GM18508 (cell line): ENCODE results near the gene FRMD4A.

Experiments used
- ATAC-seq: cut with Tn5 transposase; IDR thresholded peaks from one replicate; pipeline ENCODE4 v1.9.1; 2021; ENCODE audit warnings: moderate number of reproducible peaks; ENCODE audit not compliant: insufficient read depth, unreplicated experiment

FRMD4A gene

GRCh38 chr10:13750299-13751190 is 580.2 kb downstream of the FRMD4A start:
- ATAC-seq: no peak

DNA sequence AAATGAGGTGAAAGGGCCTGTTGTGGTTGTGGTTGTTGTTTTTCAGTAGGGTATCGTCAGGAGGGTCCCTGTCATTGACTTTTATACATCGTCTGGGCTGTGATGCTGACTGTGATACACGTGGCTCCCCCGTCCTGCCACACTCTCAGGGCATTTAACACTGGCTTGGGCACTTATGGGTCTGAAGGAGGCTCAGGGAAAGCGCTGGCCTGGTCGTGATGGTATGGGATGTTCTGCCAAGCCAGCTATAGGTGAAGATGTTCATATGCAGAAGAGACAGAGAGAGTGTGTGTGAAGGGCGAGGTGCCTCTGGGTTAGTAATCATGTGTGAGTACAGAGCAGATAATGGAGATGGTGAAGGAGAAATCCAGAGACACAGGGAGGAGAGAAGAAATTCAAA is 585.5 kb downstream of the FRMD4A start:
- no peak for ATAC-seq

GRCh38 chr10:13743963-13744362 is 586.8 kb downstream of the FRMD4A start:
- ATAC-seq: no peak

- ATAC-seq: no peak
Observed at GRCh38 chr10:13743101-13743693, 587.5 kb downstream of the FRMD4A start.

DNA sequence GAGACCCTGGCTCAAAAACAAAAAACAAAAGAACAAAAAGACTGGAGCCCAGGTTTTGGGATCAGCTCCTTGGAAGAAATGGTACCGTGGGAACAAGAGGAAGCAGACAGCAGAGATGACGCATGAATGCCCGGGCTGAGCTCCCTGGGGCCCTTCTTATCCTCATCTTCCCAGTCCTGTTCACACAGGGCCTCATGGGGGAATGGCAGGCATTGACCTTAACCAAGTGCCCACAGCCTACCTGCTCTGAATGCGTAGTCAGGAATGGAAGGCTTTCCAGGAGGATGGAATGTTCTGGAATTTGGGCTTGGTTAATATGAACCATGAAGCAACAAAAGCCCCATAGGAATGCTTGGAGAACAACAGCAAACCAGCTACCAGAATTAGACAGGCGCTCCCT is 589.3 kb downstream of the FRMD4A start:
- no peak for ATAC-seq

- no peak for ATAC-seq
Observed at GRCh38 chr10:13740461-13740860, 590.3 kb downstream of the FRMD4A start.

DNA sequence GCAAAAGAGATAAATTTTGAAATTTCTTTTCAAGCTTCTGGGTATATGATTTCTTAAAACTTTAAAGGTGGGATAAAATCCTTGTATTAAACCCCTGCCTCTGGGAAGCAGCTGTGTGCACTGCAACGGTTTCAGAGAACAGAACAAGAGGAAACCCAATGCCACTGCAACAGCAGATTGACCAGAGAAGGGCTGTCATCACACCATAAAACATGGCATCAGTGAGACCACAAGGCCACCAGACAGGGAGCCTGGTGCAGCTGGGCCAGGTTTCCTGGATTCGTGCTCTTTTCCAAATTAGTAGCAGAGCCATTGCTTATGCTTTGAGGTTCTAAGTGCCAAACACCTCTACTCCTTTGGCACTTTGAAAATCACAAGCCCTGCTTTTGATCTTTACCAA is 591.5 kb downstream of the FRMD4A start:
- ATAC-seq: no peak

- no peak for ATAC-seq
Observed at GRCh38 chr10:13736506-13736905, 594.2 kb downstream of the FRMD4A start.

DNA sequence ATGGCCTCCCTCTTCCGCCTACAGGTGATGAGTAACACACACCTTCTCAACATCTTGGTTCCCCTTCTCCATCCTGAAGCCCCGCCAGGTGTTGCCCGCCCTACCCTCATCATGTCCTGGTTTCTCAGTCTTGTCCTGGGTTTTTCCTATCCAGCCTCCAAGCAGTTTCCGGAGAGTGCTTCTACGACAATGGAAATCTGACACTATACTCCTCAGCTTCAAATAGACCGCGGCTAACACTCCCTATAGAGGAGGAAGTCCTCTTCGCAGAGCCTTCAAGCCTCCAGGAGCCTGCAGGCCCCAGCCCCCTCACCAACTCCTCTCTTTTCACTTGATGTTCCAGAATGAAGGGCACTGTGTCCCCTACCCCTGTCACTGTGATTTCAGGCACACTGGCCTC is 596.6 kb downstream of the FRMD4A start:
- no peak for ATAC-seq

GRCh38 chr10:13733071-13733470 is 597.7 kb downstream of the FRMD4A start:
- no peak for ATAC-seq

GRCh38 chr10:13732465-13732881 is 598.3 kb downstream of the FRMD4A start:
- no peak for ATAC-seq

- ATAC-seq: no peak
Observed at GRCh38 chr10:13731799-13732198, 598.9 kb downstream of the FRMD4A start.

GRCh38 chr10:13730956-13731355 is 599.8 kb downstream of the FRMD4A start:
- no peak for ATAC-seq

- no peak for ATAC-seq
Observed at GRCh38 chr10:13730306-13730652, 600.4 kb downstream of the FRMD4A start.

DNA sequence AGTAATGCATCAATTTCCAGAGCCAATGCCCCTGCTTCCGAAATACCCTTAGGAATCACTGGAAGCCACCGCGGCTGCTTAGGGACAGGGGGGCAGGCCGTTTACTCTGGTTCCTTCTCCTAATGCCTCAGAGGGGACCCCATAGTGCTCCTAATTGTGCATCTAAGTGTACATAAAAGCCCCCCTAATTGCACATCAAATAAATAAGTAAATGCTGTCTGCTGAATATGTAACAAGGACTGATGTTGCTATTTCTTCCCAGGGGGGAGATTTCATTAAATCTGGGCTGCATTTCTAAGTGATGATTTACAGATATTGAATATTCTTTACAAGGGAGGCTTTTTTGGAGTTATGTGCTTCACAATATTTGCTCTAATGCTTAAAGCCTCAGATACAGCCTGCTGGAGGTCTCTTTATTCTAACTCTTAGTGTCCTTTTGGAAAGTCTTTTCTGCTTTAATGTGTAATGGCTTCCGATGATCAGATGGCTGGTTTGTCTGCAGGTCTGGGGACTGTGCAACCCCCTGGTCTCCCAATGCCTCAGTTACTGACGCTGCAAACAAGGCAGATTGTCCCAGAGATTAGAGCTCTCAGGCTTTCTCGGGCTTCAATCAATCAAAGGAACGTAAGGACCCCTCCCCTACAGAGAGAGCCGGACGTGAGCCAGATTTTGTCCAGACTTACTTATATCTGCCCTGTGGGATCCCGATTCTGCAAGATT is 601.0 kb downstream of the FRMD4A start:
- ATAC-seq: no peak

GRCh38 chr10:13728898-13729535 is 601.7 kb downstream of the FRMD4A start:
- ATAC-seq: no peak

DNA sequence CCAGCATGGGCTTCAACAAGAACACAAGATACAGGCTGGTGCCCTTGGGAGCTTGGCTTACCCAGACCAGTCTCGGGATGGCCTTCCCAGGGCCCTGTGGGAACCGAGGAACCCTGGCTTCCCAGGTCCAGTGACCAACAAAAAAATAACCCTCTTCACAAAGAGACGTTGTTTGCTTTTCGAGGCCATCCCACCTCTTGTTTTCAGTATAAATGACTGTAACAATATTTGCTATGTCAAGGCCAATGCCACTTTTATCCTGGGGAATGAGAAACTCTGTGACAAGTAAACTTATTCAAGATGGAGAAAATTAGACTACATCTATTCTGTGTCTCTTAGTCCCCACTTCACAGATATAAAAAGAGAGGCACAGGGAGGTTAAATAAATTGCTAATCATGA is 605.1 kb downstream of the FRMD4A start:
- no peak for ATAC-seq

DNA sequence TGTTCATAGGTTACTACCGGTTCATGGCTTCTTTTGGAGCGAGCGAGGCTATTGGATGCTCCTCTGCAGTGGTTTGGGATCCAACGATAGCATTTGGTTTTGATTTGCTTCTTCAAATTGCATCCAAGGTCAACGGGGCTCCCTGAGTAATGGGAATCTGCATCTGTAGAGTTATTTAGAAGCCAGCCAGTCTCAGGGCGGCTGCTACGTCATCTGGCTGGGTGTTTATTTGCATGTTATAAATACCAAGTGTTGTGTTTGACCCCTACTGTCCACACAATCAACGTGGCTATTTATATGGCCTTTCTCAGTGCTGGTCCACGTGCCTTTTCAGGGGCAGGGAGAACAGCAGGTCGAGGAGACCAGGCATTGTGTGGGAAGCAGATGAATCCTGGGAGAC is 606.2 kb downstream of the FRMD4A start:
- ATAC-seq: no peak

- ATAC-seq: no peak
Observed at GRCh38 chr10:13722747-13723653, 607.7 kb downstream of the FRMD4A start.

- no peak for ATAC-seq
Observed at GRCh38 chr10:13721486-13721885, 609.2 kb downstream of the FRMD4A start.
